OCI-LY7 (cell line): ENCODE measurements around the gene EYS. TPM values are rescaled to one million over a fixed set of nuclear protein-coding genes. Genes with fewer than 3 reads are reported as not detected.

Source experiments
- BruUV-seq: library from RNA; stranded (reverse); fragments of 400-500 nt; replicated peaks from 2 replicates; lab custom pipeline; 2021; lab: Mats Ljungman, UMichigan
- CTCF ChIA-PET: fragments of 300-600 bp; sonication (Branson Sonifier 250); formaldehyde crosslinking; loops from one replicate; lab custom pipeline; 2022; ENCODE audit warnings: antibody characterized with exemption; ENCODE audit not compliant: unreplicated experiment; lab: Charles Lee
- POLR2A ChIA-PET: fragments of 300-600 bp; sonication (Branson Sonifier 250); formaldehyde crosslinking; loops from one replicate; lab custom pipeline; 2022; ENCODE audit warnings: antibody characterized with exemption; lab: Charles Lee
- DNase-seq: peaks from one replicate; pipeline ENCODE4 v3.0.0-alpha.2; 2015; ENCODE audit warnings: low spot score
- H2AFZ ChIP-seq: fragments of 200-600 bp; sonication (generic), shearing (Covaris generic); 2 replicates; pipeline ENCODE4 v1.6.1; 2014; ENCODE audit warnings: mild to moderate bottlenecking, antibody characterized with exemption, low read length, moderate library complexity
- H3K27ac ChIP-seq: fragments of 200-600 bp; sonication (generic); 2 replicates; pipeline ENCODE4 v1.5.1; 2014; ENCODE audit warnings: mixed run types, low read depth, mild to moderate bottlenecking, moderate library complexity, low read length, inconsistent platforms; ENCODE audit not compliant: poor library complexity, severe bottlenecking
- H3K36me3 ChIP-seq: fragments of 200-600 bp; sonication (generic); 2 replicates; pipeline ENCODE4 v1.6.1; 2014; ENCODE audit warnings: mild to moderate bottlenecking, antibody characterized with exemption, low read length, moderate library complexity, mixed read lengths; ENCODE audit not compliant: insufficient read depth
- H3K4me1 ChIP-seq: fragments of 200-600 bp; sonication (generic); 2 replicates; pipeline ENCODE4 v1.5.1; 2014; ENCODE audit warnings: mild to moderate bottlenecking, low read length; ENCODE audit not compliant: insufficient read depth, poor library complexity, severe bottlenecking
- H3K4me2 ChIP-seq: fragments of 200-600 bp; sonication (generic); 2 replicates; pipeline ENCODE4 v1.6.1; 2014; ENCODE audit warnings: mild to moderate bottlenecking, low read length
- H3K4me3 ChIP-seq: fragments of 200-600 bp; sonication (generic); 2 replicates; pipeline ENCODE4 v1.5.1; 2014; ENCODE audit warnings: mild to moderate bottlenecking, low read depth, low read length; ENCODE audit not compliant: poor library complexity, severe bottlenecking
- H3K79me2 ChIP-seq: fragments of 200-600 bp; sonication (generic); 2 replicates; pipeline ENCODE4 v1.6.1; 2016; ENCODE audit warnings: low read depth, mild to moderate bottlenecking, low read length, moderate library complexity, mixed read lengths; ENCODE audit not compliant: insufficient read depth
- H3K9me2 ChIP-seq: fragments of 200-600 bp; sonication (generic); 2 replicates; pipeline ENCODE4 v1.6.1; 2016; ENCODE audit warnings: mild to moderate bottlenecking, low read length, mixed read lengths; ENCODE audit not compliant: insufficient read depth
- H3K9me3 ChIP-seq: fragments of 200-600 bp; sonication (generic); 2 replicates; pipeline ENCODE4 v1.6.1; 2014; ENCODE audit warnings: mild to moderate bottlenecking, mixed run types, low read length, mixed read lengths
- H4K20me1 ChIP-seq: fragments of 200-600 bp; sonication (generic); 2 replicates; pipeline ENCODE4 v1.6.1; 2014; ENCODE audit warnings: mild to moderate bottlenecking, antibody characterized with exemption, low read length, moderate library complexity, mixed read lengths; ENCODE audit not compliant: insufficient read depth
- CTCF ChIP-seq: fragments of 200-600 bp; sonication (generic); conservative IDR thresholded peaks from 2 replicates; pipeline ENCODE4 v1.5.1; 2014; ENCODE audit warnings: mild to moderate bottlenecking, antibody characterized with exemption, low read length, moderate library complexity, mixed read lengths
- EZH2phosphoT487 ChIP-seq: fragments of 200-600 bp; sonication (generic); IDR thresholded peaks from 2 replicates; pipeline ENCODE4 v1.6.1; 2018; ENCODE audit warnings: low read depth, borderline replicate concordance, mild to moderate bottlenecking, mixed run types, antibody characterized with exemption, low read length, moderate library complexity, mixed read lengths
- intact Hi-C: fragments of 100-400 bp; cut with micrococcal nuclease; formaldehyde crosslinking; loops from one replicate; pipeline ENCODE4 v1.10.0; 2022; ENCODE audit not compliant: unreplicated experiment
- total RNA-seq, 2 experiments: library from RNA; depleted of rRNA in 1 of 2; stranded (reverse); fragments of >200 nt in 1 of 2; shearing (Covaris generic) in 1 of 2; gene quantifications; 2 replicates each; pipeline ENCODE4 v1.2.3, GENCODE V29; 2014 to 2022

Gene EYS
- total RNA-seq, 2 experiments from 2014 or later, result not detected

- H3K4me3 ChIP-seq, result no peak overlapping the region
- H3K9me2 ChIP-seq, result no peaks in the 10 kb centered on the region
- H3K27ac ChIP-seq, result no peak overlapping the region
- no peaks in the 10 kb centered on the region for H4K20me1 ChIP-seq
- intact Hi-C loops, result no loop called here
- no peak for TF ChIP-seq EZH2phosphoT487
- no peak for TF ChIP-seq CTCF
- BruUV-seq, result no TSS peak
- CTCF ChIA-PET, result no interaction called here
- no peak overlapping the region for H3K4me2 ChIP-seq
- DNase-seq, result no peak
- no peaks in the 10 kb centered on the region for H3K79me2 ChIP-seq
- no peaks in the 10 kb centered on the region for H3K36me3 ChIP-seq
- no peak overlapping the region for H2AFZ ChIP-seq
- no peaks in the 10 kb centered on the region for H3K4me1 ChIP-seq
- no peaks in the 10 kb centered on the region for H3K9me3 ChIP-seq
- POLR2A ChIA-PET, result interaction anchor here (1.4 kb wide), 1 partner anchor 9 kb away, joined by 5 read pairs; no protein-coding TSS in a partner anchor
Observed at GRCh38 chr6:64000818-64001491, 1706.1 kb downstream of the EYS start.

GRCh38 chr6:63999613-64000012 is 1707.4 kb downstream of the EYS start:
- no peaks in the 10 kb centered on the region for H3K36me3 ChIP-seq
- no peaks in the 10 kb centered on the region for H4K20me1 ChIP-seq
- POLR2A ChIA-PET, result no interaction called here
- no peak overlapping the region for H3K27ac ChIP-seq
- H3K4me2 ChIP-seq, result no peak overlapping the region
- TF ChIP-seq CTCF, result no peak
- no peak for TF ChIP-seq EZH2phosphoT487
- H3K9me3 ChIP-seq, result no peaks in the 10 kb centered on the region
- CTCF ChIA-PET, result no interaction called here
- no peaks in the 10 kb centered on the region for H3K9me2 ChIP-seq
- intact Hi-C loops, result no loop called here
- H3K4me1 ChIP-seq, result no peaks in the 10 kb centered on the region
- H3K79me2 ChIP-seq, result no peaks in the 10 kb centered on the region
- DNase-seq, result no peak
- no peak overlapping the region for H2AFZ ChIP-seq
- no TSS peak for BruUV-seq
- H3K4me3 ChIP-seq, result no peak overlapping the region

GRCh38 chr6:63998991-63999390 is 1708.0 kb downstream of the EYS start:
- no TSS peak for BruUV-seq
- DNase-seq, result no peak
- H3K9me2 ChIP-seq, result no peaks in the 10 kb centered on the region
- H3K4me3 ChIP-seq, result no peak overlapping the region
- intact Hi-C loops, result no loop called here
- no peaks in the 10 kb centered on the region for H3K79me2 ChIP-seq
- no peak overlapping the region for H2AFZ ChIP-seq
- ChIA-PET POLR2A (no interaction called here), CTCF (no interaction called here)
- H3K9me3 ChIP-seq, result no peaks in the 10 kb centered on the region
- H3K4me1 ChIP-seq, result no peaks in the 10 kb centered on the region
- no peak overlapping the region for H3K4me2 ChIP-seq
- no peak overlapping the region for H3K27ac ChIP-seq
- no peaks in the 10 kb centered on the region for H4K20me1 ChIP-seq
- H3K36me3 ChIP-seq, result no peaks in the 10 kb centered on the region
- TF ChIP-seq CTCF (no peak), EZH2phosphoT487 (no peak)
